VCaP (cell line): Measurements from ENCODE around the gene CT45A6.
"Not testable (repeated sequence)": the region's sequence is repeated elsewhere in the genome, so short reads cannot be mapped to it uniquely, and the experiment has no call there.

Experiments
- H3K27ac ChIP-seq: fragments of 450-650 bp; 2 replicates; pipeline ENCODE4 v1.5.1; 2017

CT45A6 gene, protein sequence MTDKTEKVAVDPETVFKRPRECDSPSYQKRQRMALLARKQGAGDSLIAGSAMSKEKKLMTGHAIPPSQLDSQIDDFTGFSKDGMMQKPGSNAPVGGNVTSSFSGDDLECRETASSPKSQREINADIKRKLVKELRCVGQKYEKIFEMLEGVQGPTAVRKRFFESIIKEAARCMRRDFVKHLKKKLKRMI

DNA sequence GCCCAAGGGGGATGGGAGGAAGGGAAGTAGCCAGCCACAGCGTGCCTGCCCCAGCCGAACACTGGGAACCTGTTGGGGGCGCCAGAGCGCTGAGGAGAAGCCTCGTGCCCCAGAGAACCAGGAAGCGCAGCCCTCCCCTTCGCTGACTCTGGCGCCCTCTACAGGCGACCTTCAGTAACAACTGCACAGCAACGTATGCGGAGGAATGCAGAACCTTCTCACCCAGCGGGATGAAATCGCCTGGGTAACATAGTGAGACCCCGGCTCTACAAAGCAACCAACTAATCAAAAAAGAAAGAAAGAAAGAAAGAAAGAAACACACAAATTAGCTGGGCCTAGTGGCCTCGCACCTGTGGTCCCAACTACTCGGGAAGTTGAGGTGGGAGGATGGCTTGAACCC lies at the start of gene CT45A6:
CT45A6 (minus strand) TSS at position 101 of the 400 bp plus-strand sequence. CDS start 3,794 bp downstream, outside the sequence.
- H3K27ac ChIP-seq = not testable (repeated sequence)

DNA sequence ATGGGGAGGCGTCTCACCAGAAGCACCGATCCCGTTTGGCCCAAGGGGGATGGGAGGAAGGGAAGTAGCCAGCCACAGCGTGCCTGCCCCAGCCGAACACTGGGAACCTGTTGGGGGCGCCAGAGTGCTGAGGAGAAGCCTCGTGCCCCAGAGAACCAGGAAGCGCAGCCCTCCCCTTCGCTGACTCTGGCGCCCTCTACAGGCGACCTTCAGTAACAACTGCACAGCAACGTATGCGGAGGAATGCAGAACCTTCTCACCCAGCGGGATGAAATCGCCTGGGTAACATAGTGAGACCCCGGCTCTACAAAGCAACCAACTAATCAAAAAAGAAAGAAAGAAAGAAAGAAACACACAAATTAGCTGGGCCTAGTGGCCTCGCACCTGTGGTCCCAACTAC lies 34.6 kb upstream of the CT45A6 start, which contains the start of gene CT45A7:
CT45A7 (minus strand) TSS at position 101 of the 400 bp plus-strand sequence. CDS start 3,747 bp downstream, outside the sequence.
- not testable (repeated sequence) for H3K27ac ChIP-seq

GRCh38 chrX:135819912-135820311 lies 17.3 kb upstream of the CT45A6 start, which contains the start of gene CT45A2:
Gene CT45A2, minus strand, starts transcription at chrX:135820012. Its CDS starts 3,747 bp downstream, at chrX:135816265.
- not testable (repeated sequence) for H3K27ac ChIP-seq

GRCh38 chrX:135785403-135785802 lies 17.2 kb downstream of the CT45A6 start, which contains the start of gene CT45A5:
Gene CT45A5, minus strand, starts transcription at chrX:135785503. Its CDS starts 3,774 bp downstream, at chrX:135781729.
- H3K27ac ChIP-seq = not testable (repeated sequence)

DNA sequence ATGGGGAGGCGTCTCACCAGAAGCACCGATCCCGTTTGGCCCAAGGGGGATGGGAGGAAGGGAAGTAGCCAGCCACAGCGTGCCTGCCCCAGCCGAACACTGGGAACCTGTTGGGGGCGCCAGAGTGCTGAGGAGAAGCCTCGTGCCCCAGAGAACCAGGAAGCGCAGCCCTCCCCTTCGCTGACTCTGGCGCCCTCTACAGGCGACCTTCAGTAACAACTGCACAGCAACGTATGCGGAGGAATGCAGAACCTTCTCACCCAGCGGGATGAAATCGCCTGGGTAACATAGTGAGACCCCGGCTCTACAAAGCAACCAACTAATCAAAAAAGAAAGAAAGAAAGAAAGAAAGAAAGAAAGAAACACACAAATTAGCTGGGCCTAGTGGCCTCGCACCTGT lies 34.5 kb downstream of the CT45A6 start, which contains the start of gene CT45A3:
CT45A3 (minus strand) TSS at position 101 of the 400 bp plus-strand sequence. CDS start 3,747 bp downstream, outside the sequence.
- not testable (repeated sequence) for H3K27ac ChIP-seq

- H3K27ac ChIP-seq = not testable (repeated sequence)
Observed at GRCh38 chrX:135744739-135745138, 57.8 kb downstream of the CT45A6 start.
